ENCODE measurements around the gene TCERG1L. TPM values are rescaled to one million over a fixed set of nuclear protein-coding genes. Genes with fewer than 3 reads are reported as not detected.

Gene TCERG1L
- total and polyA plus RNA-seq, 9 of the 15 experiments (the other 6 are each of a cell fraction or from before 2014, with no cell fraction given), result not detected

DNA sequence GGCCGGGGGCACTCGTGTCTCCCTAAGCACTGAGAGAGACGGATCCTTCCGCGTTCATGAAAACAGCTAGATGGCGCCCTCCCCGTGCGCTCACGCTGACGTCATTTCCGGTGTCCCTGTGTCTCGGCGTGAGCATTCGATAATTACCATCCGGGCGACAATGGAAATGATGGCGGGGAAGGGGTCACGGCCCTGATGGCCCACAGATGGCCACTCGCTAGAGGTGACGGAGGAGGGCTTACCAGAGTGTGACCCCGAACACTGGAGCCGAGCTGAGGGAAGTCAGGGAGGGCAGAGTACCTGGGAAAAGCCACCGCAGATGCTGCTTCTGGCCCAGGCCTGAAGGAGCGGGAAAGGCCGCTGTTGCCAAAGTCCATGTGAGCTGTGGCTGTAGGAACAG, 222.9 kb downstream of the TCERG1L start (continued):
- TF ChIP-seq, protein P1, sequence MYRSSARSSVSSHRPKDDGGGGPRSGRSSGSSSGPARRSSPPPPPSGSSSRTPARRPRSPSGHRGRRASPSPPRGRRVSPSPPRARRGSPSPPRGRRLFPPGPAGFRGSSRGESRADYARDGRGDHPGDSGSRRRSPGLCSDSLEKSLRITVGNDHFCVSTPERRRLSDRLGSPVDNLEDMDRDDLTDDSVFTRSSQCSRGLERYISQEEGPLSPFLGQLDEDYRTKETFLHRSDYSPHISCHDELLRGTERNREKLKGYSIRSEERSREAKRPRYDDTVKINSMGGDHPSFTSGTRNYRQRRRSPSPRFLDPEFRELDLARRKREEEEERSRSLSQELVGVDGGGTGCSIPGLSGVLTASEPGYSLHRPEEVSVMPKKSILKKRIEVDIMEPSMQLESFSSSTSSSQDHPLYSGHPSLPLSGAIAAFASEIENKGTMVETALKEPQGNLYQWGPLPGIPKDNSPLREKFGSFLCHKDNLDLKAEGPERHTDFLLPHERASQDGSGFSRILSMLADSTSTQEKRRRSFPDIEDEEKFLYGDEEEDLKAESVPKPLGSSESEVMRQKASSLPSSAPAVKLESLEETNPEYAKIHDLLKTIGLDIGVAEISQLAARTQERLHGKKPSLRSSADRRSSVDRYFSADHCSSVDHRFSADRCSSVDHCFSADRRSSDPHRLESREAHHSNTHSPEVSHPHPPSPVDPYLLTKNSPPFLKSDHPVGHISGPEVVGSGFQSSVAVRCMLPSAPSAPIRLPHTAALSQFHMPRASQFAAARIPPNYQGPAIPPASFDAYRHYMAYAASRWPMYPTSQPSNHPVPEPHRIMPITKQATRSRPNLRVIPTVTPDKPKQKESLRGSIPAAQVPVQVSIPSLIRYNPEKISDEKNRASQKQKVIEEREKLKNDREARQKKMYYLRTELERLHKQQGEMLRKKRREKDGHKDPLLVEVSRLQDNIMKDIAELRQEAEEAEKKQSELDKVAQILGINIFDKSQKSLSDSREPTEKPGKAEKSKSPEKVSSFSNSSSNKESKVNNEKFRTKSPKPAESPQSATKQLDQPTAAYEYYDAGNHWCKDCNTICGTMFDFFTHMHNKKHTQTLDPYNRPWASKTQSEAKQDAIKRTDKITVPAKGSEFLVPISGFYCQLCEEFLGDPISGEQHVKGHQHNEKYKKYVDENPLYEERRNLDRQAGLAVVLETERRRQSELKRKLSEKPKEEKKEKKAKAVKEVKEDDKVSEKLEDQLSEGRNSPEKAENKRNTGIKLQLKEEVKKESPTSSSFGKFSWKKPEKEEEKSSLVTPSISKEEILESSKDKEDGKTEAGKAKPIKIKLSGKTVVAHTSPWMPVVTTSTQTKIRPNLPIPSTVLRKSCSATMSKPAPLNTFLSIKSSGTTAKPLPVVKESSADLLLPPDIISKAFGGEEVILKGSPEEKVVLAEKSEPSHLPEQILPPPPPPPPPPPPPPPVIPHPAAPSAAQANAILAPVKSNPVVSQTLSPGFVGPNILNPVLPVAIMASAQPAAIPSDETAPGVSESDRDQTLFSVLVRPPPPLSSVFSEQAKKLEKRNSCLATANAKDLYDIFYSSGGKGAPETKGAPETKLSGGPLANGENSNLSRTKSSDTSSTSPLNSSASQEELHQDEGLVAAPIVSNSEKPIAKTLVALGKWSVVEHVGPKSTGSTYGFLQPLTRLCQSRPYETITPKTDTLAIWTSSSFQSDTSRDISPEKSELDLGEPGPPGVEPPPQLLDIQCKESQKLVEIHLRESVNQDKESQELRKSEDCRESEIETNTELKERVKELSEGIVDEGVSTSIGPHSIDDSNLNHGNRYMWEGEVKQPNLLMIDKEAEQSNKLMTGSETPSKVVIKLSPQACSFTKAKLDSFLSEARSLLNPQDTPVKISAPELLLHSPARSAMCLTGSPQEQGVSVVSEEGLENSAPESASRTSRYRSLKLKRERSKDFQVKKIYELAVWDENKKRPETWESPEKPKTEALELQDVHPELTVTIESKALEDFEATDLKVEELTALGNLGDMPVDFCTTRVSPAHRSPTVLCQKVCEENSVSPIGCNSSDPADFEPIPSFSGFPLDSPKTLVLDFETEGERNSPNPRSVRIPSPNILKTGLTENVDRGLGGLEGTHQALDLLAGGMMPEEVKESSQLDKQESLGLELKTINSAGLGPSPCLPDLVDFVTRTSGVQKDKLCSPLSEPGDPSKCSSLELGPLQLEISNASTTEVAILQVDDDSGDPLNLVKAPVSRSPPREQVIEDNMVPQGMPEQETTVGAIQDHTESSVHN (IDR thresholded peaks at IDR 0.05; ENCODE audit: borderline replicate concordance in 1 of 2, low read depth in 1 of 2), result no peak
- no peak for TF ChIP-seq NR2C2 (CRISPR knock-in tag; IDR thresholded peaks at IDR 0.05)
- peak; percentile 62 for TF ChIP-seq NR2C2 (tag; IDR thresholded peaks at IDR 0.05)
- TF ChIP-seq, protein P2, sequence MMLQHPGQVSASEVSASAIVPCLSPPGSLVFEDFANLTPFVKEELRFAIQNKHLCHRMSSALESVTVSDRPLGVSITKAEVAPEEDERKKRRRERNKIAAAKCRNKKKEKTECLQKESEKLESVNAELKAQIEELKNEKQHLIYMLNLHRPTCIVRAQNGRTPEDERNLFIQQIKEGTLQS (IDR thresholded peaks at IDR 0.05), result peak; percentile 81
- TF ChIP-seq, protein P2 (CRISPR knock-in tag; conservative IDR thresholded peaks at IDR 0.05), result no peak
- no peak for TF ChIP-seq BHLHE40 (IDR thresholded peaks at IDR 0.05; ENCODE audit: low read length)
- no peak for TF ChIP-seq ZNF282 (CRISPR knock-in tag; IDR thresholded peaks at IDR 0.05)
- TF ChIP-seq, protein P3, sequence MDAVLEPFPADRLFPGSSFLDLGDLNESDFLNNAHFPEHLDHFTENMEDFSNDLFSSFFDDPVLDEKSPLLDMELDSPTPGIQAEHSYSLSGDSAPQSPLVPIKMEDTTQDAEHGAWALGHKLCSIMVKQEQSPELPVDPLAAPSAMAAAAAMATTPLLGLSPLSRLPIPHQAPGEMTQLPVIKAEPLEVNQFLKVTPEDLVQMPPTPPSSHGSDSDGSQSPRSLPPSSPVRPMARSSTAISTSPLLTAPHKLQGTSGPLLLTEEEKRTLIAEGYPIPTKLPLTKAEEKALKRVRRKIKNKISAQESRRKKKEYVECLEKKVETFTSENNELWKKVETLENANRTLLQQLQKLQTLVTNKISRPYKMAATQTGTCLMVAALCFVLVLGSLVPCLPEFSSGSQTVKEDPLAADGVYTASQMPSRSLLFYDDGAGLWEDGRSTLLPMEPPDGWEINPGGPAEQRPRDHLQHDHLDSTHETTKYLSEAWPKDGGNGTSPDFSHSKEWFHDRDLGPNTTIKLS (IDR thresholded peaks at IDR 0.05; ENCODE audit: borderline replicate concordance, low read depth), result no peak
- no peak for TF ChIP-seq CAMTA2 (CRISPR knock-in tag; conservative IDR thresholded peaks at IDR 0.05)
- TF ChIP-seq, protein P4, sequence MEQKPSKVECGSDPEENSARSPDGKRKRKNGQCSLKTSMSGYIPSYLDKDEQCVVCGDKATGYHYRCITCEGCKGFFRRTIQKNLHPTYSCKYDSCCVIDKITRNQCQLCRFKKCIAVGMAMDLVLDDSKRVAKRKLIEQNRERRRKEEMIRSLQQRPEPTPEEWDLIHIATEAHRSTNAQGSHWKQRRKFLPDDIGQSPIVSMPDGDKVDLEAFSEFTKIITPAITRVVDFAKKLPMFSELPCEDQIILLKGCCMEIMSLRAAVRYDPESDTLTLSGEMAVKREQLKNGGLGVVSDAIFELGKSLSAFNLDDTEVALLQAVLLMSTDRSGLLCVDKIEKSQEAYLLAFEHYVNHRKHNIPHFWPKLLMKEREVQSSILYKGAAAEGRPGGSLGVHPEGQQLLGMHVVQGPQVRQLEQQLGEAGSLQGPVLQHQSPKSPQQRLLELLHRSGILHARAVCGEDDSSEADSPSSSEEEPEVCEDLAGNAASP (IDR thresholded peaks at IDR 0.05), result no peak
- TF ChIP-seq, protein P5, sequence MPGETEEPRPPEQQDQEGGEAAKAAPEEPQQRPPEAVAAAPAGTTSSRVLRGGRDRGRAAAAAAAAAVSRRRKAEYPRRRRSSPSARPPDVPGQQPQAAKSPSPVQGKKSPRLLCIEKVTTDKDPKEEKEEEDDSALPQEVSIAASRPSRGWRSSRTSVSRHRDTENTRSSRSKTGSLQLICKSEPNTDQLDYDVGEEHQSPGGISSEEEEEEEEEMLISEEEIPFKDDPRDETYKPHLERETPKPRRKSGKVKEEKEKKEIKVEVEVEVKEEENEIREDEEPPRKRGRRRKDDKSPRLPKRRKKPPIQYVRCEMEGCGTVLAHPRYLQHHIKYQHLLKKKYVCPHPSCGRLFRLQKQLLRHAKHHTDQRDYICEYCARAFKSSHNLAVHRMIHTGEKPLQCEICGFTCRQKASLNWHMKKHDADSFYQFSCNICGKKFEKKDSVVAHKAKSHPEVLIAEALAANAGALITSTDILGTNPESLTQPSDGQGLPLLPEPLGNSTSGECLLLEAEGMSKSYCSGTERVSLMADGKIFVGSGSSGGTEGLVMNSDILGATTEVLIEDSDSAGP (CRISPR knock-in tag; IDR thresholded peaks at IDR 0.05), result no peak
- TF ChIP-seq KHSRP (IDR thresholded peaks at IDR 0.05), result no peak
- no peak for TF ChIP-seq ARID1B (IDR thresholded peaks at IDR 0.05)
